Myocyte (in vitro differentiated cells): ENCODE data around the gene KLK5. TPM values are rescaled to one million over a fixed set of nuclear protein-coding genes. Genes with fewer than 3 reads are reported as not detected.
"Not testable (repeated sequence)": the region's sequence is repeated elsewhere in the genome, so short reads cannot be mapped to it uniquely, and the experiment has no call there.

ENCODE experiments used
- DNase-seq: peaks from one replicate; pipeline ENCODE4 v3.0.0-alpha.2; 2012; ENCODE audit warnings: low read depth
- polyA plus RNA-seq: library from polyadenylated mRNA; unstranded; fragments of >200 nt; gene quantifications from one replicate; pipeline ENCODE4 v1.2.1, GENCODE V29; 2012; ENCODE audit warnings: missing spikeins
- total RNA-seq: library from RNA; depleted of rRNA; stranded (reverse); fragments of >200 nt; gene quantifications from 2 replicates; pipeline ENCODE4 v1.2.3, GENCODE V29; 2014

KLK5 gene
- not detected in 2 replicates for total RNA-seq
- polyA plus RNA-seq: not detected

GRCh38 chr19:50952910-50953309, at the start of gene KLK5:
KLK5 (minus strand) TSS chr19:50953038; CDS start chr19:50952657, 381 bp downstream.
- DNase-seq: no peak

DNA sequence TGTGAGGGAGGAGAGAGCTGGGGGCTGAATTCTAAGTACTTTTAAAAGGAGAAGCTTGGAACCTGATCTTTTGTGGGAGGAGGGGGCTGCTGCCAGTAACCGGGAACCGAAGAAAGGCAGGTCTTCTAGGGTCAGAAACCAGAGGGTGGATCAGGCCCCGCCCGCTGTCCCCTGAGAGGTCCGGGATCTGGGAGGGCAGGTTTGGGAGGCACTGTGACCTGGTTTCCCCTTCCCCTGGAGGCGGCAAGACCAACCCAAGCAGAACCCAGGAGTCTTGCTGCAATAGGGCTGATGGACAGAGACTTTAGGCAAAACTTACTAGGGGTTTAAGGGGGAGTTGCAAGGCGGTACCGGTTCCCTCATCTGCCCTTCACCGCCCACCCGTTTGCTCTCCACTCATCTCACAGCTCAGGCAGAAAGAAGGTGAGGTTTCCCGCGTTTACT, 49.3 kb upstream of the KLK5 start:
- DNase-seq: no peak

- DNase-seq: no peak
These were observed 48.7 kb upstream of the KLK5 start, which contains the start of gene KLK8 for GRCh38 chr19:51001515-51001914. KLK8 (minus strand) TSS chr19:51001604; CDS start chr19:51001167, 437 bp downstream.

DNA sequence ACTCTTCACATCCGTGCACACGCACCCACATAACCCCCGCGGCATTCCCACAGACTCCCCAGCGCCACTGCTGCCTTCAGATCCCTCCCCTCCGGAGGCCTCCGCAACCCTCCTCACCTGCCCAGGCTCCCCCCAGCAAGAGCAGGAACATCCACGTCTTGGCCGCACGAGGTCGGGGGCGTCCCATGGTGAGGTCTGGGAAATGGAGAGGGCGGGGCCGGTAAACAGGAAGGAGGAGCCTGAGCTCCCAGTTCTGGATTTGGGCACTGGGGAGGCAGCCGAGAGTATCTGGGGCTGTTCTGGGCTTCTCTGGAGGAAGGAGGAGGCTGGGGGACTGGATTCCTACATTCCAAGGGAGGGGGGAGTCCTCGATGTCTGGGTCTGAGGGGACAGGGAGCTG, 48.1 kb upstream of the KLK5 start:
- DNase-seq: no peak

DNA sequence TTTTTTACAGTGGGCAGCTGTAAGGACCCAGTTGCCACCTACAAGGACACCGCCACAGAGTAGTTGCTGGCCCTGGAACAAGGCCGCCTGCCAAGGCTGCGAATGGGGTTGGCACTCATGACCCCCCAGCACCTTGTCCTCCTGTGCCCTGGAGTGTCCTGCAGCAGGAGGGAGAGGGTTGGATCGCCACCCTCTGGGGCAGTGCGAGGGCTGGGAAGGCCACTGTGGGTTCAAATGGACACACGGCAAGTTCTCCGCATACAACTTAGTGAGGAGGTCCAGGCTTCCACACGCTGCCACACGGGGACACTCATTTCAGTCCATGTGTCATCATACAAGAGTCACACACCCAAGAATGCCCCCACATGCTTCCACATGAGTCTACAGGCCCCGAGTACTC, 47.6 kb upstream of the KLK5 start:
- DNase-seq: no peak

DNA sequence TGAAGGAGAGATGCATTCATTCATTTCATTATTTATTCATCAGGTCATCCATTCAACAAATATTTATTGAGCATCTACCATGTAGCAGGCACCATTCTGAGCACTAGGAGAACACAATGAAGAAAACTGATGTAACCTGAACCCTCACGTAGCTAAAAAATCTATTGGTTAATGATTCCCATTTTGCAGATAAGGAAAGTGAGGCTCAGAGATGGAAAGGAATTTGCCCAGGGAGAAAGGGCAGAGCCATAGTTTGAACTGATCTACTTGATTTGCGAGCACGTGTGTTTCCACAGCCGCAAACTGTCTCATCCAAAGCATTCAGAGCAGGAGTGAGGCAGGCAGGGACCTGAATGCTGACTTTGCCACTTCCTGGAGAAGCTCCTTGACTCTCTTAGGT, 45.8 kb upstream of the KLK5 start:
- no peak for DNase-seq

DNA sequence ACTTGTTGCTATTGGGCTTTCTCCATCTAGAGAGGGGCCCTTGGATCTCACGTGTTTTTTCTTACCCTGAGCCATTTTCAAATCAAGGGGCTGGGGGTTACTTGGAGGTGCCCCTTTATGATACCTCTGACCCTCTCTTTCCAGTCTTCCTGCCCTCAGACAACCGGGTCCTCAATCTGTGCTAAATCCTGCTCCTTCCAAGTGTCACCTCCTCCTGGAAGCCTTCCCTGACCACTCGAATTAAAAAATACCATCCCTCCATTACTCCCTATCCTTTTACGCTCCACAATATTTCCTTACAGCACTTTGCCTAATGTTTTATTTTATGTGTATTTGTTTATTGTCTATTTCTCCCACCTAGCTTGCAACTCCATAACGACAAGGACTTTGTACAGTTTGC, 45.2 kb upstream of the KLK5 start:
- no peak for DNase-seq

- no peak for DNase-seq
These were observed 41.3 kb upstream of the KLK5 start for GRCh38 chr19:50994129-50994528.

DNA sequence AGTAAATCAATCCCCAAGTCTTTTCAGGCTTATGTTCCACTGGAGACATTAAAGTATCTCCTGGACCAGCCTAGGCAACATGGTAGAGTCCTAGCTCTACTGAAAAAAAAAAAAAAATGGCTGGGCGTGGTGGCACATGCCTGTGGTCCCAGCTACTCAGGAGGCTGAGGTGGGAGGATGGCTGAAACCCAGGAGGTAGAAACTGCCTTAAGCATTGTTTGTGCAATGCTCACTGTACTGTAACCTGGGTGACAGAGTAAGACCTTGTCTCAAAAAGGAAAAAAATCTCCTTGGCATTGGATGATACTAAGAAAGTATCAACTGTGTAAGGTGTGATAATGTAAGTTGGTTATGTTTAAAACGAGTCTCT, 39.8 kb upstream of the KLK5 start:
- no peak for DNase-seq

GRCh38 chr19:50984416-50984815, 31.6 kb upstream of the KLK5 start:
- DNase-seq: not testable (repeated sequence)

DNA sequence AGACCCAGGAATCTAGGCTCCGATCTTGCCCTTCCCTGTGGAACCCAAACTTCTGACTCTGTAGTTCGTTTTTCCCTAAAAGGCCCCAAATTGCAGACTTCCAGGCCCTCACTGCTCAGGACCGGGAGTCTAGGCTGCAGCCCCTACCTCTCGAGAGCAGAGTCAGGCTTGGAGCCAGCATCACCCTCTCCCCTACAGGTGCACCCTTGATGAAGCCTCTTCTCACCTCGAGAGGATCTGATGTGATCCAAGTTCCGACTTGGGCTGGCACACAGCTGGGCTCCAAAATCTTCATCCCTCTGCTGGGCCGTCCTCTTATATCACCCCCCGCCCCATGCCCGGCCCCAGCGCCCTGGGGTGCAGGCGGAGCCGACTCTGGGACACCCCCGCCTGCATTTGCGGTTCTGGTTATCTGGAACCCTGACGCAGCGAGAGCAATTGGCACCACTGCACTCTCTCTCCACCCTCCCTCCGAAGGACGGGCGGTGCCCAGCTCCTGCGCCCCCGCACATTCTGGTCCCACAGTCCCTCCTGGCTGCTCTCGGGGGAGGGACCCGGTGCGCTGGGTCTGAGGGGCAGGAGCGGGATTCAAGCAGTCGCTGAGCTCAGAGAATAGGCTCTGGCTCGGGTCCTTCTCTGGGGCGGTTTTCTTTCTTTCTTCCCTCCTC, 30.9 kb upstream of the KLK5 start, which contains the start of gene KLK7:
Gene KLK7, minus strand, starts transcription at position 293 of the 668 bp plus-strand sequence. CDS start 1,518 bp downstream, outside the sequence.
- no peak for DNase-seq

- DNase-seq: no peak
These were observed 29.3 kb upstream of the KLK5 start for GRCh38 chr19:50982186-50982585.

DNA sequence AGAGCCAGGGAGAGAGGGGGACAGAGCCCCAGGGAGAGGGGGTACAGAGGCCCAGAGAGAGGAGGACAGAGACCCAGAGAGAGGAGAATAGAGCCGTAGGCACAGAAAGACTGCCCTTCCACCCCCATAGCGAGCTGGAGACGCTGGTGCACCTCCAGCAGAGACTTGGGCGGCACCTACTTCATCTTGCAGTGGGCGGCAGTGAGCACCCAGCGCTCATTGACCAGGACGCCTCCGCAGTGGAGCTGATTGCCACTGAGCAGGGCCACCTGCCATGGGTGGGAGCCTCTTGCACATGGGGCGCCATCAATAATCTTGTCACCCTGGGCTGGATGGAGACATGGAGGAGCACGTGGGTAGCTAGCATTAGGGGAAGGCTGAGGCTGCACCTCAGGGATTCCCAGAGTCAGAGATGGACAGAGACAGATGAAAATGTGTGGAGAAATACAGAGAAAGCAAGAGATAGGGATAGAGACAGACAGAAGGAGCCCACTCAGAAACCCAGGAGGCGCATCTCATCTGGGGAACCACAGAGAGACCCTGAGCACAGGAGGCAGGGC, 28.8 kb upstream of the KLK5 start:
- DNase-seq: no peak

DNA sequence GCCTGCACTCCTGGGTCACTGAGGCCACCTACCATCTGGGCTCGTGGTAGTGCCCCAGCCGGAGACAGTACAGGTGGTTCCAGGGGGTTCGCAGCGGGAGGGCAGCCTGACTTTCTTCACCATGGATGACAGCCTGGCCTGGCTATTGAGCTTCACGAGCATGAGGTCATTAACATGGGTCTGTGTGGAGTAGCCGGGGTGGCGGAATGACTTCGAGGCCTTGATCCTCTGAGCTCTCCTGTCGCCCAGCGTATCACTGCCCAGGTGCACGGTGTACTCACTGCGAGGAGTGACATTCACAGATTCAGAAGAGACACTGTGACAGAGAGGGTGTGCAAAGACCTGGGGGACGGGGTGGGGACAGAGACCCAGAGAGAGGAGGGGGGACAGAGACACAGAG, 27.4 kb upstream of the KLK5 start:
- DNase-seq: no peak

DNA sequence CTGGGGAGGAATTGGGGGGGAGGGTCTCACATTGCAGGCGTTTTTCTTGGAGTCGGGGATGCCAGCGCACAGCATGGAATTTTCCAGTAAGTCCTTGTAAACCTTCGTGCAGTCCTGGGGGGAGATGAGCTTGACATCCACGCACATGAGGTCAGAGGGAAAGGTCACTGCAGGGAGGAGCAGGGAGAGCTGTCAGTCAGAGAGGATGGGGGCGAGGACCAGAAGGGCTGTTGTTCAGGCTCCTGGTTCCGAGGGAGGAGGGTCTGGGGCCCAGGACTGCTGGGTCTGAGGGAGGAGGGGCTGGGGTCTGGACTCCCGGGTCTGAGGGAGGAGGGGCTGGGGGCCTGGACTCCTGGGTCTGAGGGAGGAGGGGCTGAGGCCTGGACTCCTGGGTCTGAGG, 26.9 kb upstream of the KLK5 start:
- DNase-seq: no peak

DNA sequence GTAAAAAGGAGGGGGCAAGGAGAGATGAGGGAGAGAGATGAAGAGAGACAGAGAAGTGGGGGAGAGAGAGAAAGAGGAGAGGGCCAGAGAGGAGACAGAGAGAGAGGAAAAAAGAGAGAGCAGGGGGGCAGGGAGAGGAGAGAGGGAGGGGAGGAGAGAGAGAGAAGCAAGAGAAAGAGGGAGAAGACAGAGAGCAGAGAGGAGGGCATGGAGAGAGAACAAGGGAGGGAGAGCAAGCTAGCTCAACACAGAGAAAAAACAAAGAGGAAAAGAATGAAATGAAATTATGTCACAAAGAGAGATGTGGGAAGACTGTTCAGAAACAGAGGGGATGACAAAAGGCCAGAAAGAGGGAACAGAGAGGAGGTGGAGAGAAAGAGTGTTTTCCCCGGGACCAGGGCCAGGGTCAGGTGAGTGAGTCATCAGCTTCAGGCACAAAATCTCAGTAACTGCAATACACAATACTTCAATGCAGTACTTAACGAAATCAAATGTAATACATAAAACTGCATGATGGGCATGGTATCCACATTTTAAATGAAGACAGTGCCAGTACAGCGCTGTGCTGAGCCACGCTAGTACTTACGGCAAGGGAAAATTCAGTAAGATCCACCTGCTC, 26.0 kb upstream of the KLK5 start:
- DNase-seq: no peak

- DNase-seq: no peak
These were observed 24.8 kb upstream of the KLK5 start for GRCh38 chr19:50977626-50978025.

DNA sequence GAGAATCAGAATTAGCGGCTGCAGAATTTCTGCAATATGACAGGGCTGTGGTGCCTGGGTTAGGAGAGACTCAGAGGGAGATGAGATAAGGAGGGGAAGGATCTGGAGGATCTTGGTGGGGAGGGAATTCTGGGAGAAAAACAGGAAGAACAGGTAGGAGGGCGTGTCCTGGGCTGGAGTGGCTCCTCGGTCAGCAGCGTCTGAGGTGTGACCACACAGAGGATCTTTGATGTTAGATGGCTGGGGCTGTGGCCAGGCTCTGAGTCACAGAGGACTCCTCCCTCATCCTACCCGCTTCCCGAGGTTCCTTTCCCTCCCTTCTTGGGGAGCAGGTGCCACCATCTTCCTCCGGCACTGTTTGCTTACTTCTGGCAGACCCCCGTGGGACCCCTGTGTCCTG, 22.9 kb upstream of the KLK5 start:
- DNase-seq: no peak

DNA sequence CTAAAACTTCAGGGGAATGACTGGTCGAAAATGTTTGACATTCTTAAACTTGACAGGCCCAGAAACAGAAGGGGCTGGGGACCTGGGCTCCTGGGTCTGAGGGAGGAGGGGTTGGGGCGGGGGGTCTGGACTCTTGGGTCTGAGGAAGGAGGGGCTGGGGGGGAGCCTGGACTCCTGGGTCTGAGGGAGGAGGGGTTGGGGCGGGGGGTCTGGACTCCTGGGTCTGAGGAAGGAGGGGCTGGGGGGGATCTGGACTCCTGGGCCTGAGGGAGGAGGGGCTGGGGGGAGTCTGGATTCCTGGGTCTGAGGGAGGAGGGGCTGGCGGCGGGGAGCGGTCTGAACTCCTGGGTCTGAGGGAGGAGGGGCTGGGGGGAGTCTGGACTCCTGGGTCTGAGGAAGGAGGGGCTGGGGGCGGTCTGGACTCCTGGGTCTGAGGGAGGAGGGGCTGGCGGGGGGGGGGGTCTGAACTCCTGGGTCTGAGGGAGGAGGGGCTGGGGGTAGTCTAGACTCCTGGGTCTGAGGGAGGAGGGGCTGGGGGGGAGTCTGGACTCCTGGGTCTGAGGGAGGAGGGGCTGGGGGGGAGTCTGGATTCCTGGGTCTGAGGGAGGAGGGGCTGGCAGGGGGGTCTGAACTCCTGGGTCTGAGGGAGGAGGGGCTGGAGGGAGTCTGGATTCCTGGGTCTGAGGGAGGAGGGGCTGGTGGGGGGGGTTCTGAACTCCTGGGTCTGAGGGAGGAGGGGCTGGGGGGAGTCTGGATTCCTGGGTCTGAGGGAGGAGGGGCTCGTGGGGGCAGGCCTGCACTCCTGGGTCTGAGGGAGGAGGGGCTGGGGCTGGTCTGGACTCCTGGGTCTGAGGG, 22.1 kb upstream of the KLK5 start:
- DNase-seq: no peak

DNA sequence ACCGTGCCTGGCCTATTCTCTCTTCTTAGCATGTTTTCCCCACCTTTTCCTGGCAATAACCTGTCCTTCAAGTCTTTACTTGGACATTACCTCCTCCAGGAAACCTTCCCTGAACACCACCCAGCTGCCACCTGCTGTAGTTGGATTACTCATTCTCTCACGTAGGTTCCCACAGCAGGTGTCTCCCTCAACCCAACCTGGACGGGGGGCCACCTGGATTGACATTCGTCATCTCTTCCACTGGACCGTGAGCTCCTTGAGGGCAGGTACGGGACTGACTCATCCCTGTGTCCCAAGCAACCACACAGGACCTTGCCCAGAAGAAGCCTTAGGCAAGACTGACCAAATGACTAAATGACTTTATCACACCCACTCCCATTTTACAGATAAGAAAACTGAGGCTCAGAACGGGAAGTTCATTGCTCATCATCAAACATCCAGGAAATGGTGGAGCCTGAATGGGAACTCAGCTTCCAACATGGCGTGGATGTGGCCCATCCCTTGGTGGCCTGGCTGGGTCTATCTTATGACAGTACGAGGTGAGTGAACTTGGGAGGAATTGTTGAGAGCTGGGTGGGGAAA, 20.0 kb upstream of the KLK5 start:
- DNase-seq: no peak

DNA sequence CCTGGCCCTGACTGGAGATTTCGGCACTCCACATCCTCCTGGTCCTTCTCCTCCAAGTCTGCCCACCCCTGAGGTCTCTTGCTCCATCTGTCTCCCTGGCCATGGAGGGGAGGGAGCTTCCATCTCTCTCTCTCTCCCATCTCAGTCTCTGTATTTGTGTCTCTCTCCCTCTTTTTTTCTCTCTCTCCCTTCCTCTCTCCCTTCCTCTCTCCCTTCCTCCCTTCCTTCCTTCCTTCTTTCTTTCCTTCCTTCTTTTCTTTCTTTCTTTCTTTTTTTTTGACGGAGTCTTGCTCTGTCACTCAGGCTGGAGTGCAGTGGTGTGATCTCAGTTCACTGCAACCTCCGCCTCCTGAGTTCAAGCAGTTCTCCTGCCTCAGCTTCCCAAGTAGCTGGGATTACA, 17.0 kb upstream of the KLK5 start:
- not testable (repeated sequence) for DNase-seq
